ENCODE data around the gene TMEM240. TPM values are rescaled to one million over a fixed set of nuclear protein-coding genes. Genes with fewer than 3 reads are reported as not detected.

TMEM240 gene
- total and polyA plus RNA-seq, 9 of the 15 experiments (the other 6 are each of a cell fraction or from before 2014, with no cell fraction given), result 0.24 to 2.0 (median 0.69) TPM; not detected in 5

DNA sequence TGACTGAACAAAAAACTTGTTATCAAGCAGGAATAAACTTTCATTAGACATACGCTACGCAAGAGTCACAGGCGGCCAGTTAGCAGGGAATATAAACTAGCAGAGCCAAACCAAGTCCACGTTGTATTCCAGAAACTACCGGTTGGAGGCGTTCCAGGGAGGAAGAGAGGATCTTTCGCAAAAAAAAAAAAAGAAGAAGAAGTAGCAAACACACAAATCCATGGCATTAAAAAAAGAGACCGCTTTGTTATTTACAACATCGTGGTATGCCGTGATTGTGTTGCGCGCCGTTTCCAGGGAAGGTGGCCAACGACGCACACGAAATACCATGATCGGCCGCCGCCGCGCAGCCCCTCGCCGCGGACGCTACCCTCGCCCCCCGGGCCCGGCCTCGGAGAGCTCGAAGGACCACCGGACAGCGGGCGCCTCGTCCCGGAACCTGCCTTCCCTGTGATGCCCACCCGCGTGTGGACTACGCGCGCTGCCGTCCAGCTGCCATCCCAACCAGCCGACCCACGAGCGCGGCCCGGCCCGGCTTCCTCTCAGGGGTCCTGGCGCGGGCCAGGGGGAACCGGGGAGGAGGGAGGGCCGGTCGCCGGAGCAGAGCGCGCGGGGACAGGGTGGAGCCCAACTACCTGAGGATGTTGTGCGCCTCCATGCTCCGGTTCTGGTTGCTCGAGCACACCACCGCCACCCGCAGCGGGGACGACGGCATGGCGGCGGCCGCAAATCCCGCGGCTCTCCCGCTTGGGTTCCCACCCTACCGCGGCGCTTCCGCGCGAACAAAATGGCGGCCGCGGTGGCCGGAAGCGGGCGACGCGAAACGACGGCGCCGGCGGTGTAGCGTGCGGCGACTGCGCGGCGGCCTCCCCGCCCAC is 33.7 kb upstream of the TMEM240 start (continued):
- TF ChIP-seq, protein P1, sequence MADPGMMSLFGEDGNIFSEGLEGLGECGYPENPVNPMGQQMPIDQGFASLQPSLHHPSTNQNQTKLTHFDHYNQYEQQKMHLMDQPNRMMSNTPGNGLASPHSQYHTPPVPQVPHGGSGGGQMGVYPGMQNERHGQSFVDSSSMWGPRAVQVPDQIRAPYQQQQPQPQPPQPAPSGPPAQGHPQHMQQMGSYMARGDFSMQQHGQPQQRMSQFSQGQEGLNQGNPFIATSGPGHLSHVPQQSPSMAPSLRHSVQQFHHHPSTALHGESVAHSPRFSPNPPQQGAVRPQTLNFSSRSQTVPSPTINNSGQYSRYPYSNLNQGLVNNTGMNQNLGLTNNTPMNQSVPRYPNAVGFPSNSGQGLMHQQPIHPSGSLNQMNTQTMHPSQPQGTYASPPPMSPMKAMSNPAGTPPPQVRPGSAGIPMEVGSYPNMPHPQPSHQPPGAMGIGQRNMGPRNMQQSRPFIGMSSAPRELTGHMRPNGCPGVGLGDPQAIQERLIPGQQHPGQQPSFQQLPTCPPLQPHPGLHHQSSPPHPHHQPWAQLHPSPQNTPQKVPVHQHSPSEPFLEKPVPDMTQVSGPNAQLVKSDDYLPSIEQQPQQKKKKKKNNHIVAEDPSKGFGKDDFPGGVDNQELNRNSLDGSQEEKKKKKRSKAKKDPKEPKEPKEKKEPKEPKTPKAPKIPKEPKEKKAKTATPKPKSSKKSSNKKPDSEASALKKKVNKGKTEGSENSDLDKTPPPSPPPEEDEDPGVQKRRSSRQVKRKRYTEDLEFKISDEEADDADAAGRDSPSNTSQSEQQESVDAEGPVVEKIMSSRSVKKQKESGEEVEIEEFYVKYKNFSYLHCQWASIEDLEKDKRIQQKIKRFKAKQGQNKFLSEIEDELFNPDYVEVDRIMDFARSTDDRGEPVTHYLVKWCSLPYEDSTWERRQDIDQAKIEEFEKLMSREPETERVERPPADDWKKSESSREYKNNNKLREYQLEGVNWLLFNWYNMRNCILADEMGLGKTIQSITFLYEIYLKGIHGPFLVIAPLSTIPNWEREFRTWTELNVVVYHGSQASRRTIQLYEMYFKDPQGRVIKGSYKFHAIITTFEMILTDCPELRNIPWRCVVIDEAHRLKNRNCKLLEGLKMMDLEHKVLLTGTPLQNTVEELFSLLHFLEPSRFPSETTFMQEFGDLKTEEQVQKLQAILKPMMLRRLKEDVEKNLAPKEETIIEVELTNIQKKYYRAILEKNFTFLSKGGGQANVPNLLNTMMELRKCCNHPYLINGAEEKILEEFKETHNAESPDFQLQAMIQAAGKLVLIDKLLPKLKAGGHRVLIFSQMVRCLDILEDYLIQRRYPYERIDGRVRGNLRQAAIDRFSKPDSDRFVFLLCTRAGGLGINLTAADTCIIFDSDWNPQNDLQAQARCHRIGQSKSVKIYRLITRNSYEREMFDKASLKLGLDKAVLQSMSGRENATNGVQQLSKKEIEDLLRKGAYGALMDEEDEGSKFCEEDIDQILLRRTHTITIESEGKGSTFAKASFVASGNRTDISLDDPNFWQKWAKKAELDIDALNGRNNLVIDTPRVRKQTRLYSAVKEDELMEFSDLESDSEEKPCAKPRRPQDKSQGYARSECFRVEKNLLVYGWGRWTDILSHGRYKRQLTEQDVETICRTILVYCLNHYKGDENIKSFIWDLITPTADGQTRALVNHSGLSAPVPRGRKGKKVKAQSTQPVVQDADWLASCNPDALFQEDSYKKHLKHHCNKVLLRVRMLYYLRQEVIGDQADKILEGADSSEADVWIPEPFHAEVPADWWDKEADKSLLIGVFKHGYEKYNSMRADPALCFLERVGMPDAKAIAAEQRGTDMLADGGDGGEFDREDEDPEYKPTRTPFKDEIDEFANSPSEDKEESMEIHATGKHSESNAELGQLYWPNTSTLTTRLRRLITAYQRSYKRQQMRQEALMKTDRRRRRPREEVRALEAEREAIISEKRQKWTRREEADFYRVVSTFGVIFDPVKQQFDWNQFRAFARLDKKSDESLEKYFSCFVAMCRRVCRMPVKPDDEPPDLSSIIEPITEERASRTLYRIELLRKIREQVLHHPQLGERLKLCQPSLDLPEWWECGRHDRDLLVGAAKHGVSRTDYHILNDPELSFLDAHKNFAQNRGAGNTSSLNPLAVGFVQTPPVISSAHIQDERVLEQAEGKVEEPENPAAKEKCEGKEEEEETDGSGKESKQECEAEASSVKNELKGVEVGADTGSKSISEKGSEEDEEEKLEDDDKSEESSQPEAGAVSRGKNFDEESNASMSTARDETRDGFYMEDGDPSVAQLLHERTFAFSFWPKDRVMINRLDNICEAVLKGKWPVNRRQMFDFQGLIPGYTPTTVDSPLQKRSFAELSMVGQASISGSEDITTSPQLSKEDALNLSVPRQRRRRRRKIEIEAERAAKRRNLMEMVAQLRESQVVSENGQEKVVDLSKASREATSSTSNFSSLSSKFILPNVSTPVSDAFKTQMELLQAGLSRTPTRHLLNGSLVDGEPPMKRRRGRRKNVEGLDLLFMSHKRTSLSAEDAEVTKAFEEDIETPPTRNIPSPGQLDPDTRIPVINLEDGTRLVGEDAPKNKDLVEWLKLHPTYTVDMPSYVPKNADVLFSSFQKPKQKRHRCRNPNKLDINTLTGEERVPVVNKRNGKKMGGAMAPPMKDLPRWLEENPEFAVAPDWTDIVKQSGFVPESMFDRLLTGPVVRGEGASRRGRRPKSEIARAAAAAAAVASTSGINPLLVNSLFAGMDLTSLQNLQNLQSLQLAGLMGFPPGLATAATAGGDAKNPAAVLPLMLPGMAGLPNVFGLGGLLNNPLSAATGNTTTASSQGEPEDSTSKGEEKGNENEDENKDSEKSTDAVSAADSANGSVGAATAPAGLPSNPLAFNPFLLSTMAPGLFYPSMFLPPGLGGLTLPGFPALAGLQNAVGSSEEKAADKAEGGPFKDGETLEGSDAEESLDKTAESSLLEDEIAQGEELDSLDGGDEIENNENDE (IDR thresholded peaks at IDR 0.05; ENCODE audit: low read depth, low read length), result no peak
- TF ChIP-seq ZNF76 (CRISPR knock-in tag; IDR thresholded peaks at IDR 0.05; ENCODE audit: borderline replicate concordance) (no peak), CHD2 (IDR thresholded peaks at IDR 0.05; ENCODE audit: low read depth, low read length) (peak; percentile 88)
- TF ChIP-seq, protein P2, sequence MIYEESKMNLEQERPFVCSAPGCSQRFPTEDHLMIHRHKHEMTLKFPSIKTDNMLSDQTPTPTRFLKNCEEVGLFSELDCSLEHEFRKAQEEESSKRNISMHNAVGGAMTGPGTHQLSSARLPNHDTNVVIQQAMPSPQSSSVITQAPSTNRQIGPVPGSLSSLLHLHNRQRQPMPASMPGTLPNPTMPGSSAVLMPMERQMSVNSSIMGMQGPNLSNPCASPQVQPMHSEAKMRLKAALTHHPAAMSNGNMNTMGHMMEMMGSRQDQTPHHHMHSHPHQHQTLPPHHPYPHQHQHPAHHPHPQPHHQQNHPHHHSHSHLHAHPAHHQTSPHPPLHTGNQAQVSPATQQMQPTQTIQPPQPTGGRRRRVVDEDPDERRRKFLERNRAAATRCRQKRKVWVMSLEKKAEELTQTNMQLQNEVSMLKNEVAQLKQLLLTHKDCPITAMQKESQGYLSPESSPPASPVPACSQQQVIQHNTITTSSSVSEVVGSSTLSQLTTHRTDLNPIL (CRISPR knock-in tag; IDR thresholded peaks at IDR 0.05), result no peak
